OCI-LY7 (cell line): ENCODE results near the gene RBM44. TPM values are rescaled to one million over a fixed set of nuclear protein-coding genes. Genes with fewer than 3 reads are reported as not detected.
"Not testable (repeated sequence)": the region's sequence is repeated elsewhere in the genome, so short reads cannot be mapped to it uniquely, and the experiment has no call there.

ENCODE experiments used
- BruUV-seq: library from RNA; stranded (reverse); fragments of 400-500 nt; replicated peaks from 2 replicates; lab custom pipeline; 2021; lab: Mats Ljungman, UMichigan
- CTCF ChIA-PET: fragments of 300-600 bp; sonication (Branson Sonifier 250); formaldehyde crosslinking; loops from one replicate; lab custom pipeline; 2022; ENCODE audit warnings: antibody characterized with exemption; ENCODE audit not compliant: unreplicated experiment; lab: Charles Lee
- POLR2A ChIA-PET: fragments of 300-600 bp; sonication (Branson Sonifier 250); formaldehyde crosslinking; loops from one replicate; lab custom pipeline; 2022; ENCODE audit warnings: antibody characterized with exemption; lab: Charles Lee
- DNase-seq: peaks from one replicate; pipeline ENCODE4 v3.0.0-alpha.2; 2015; ENCODE audit warnings: low spot score
- H2AFZ ChIP-seq: fragments of 200-600 bp; sonication (generic), shearing (Covaris generic); 2 replicates; pipeline ENCODE4 v1.6.1; 2014; ENCODE audit warnings: mild to moderate bottlenecking, antibody characterized with exemption, low read length, moderate library complexity
- H3K27ac ChIP-seq: fragments of 200-600 bp; sonication (generic); 2 replicates; pipeline ENCODE4 v1.5.1; 2014; ENCODE audit warnings: mixed run types, low read depth, mild to moderate bottlenecking, moderate library complexity, low read length, inconsistent platforms; ENCODE audit not compliant: poor library complexity, severe bottlenecking
- H3K36me3 ChIP-seq: fragments of 200-600 bp; sonication (generic); 2 replicates; pipeline ENCODE4 v1.6.1; 2014; ENCODE audit warnings: mild to moderate bottlenecking, antibody characterized with exemption, low read length, moderate library complexity, mixed read lengths; ENCODE audit not compliant: insufficient read depth
- H3K4me1 ChIP-seq: fragments of 200-600 bp; sonication (generic); 2 replicates; pipeline ENCODE4 v1.5.1; 2014; ENCODE audit warnings: mild to moderate bottlenecking, low read length; ENCODE audit not compliant: insufficient read depth, poor library complexity, severe bottlenecking
- H3K4me2 ChIP-seq: fragments of 200-600 bp; sonication (generic); 2 replicates; pipeline ENCODE4 v1.6.1; 2014; ENCODE audit warnings: mild to moderate bottlenecking, low read length
- H3K4me3 ChIP-seq: fragments of 200-600 bp; sonication (generic); 2 replicates; pipeline ENCODE4 v1.5.1; 2014; ENCODE audit warnings: mild to moderate bottlenecking, low read depth, low read length; ENCODE audit not compliant: poor library complexity, severe bottlenecking
- H3K79me2 ChIP-seq: fragments of 200-600 bp; sonication (generic); 2 replicates; pipeline ENCODE4 v1.6.1; 2016; ENCODE audit warnings: low read depth, mild to moderate bottlenecking, low read length, moderate library complexity, mixed read lengths; ENCODE audit not compliant: insufficient read depth
- H3K9me2 ChIP-seq: fragments of 200-600 bp; sonication (generic); 2 replicates; pipeline ENCODE4 v1.6.1; 2016; ENCODE audit warnings: mild to moderate bottlenecking, low read length, mixed read lengths; ENCODE audit not compliant: insufficient read depth
- H3K9me3 ChIP-seq: fragments of 200-600 bp; sonication (generic); 2 replicates; pipeline ENCODE4 v1.6.1; 2014; ENCODE audit warnings: mild to moderate bottlenecking, mixed run types, low read length, mixed read lengths
- H4K20me1 ChIP-seq: fragments of 200-600 bp; sonication (generic); 2 replicates; pipeline ENCODE4 v1.6.1; 2014; ENCODE audit warnings: mild to moderate bottlenecking, antibody characterized with exemption, low read length, moderate library complexity, mixed read lengths; ENCODE audit not compliant: insufficient read depth
- CTCF ChIP-seq: fragments of 200-600 bp; sonication (generic); conservative IDR thresholded peaks from 2 replicates; pipeline ENCODE4 v1.5.1; 2014; ENCODE audit warnings: mild to moderate bottlenecking, antibody characterized with exemption, low read length, moderate library complexity, mixed read lengths
- EZH2phosphoT487 ChIP-seq: fragments of 200-600 bp; sonication (generic); IDR thresholded peaks from 2 replicates; pipeline ENCODE4 v1.6.1; 2018; ENCODE audit warnings: low read depth, borderline replicate concordance, mild to moderate bottlenecking, mixed run types, antibody characterized with exemption, low read length, moderate library complexity, mixed read lengths
- intact Hi-C: fragments of 100-400 bp; cut with micrococcal nuclease; formaldehyde crosslinking; loops from one replicate; pipeline ENCODE4 v1.10.0; 2022; ENCODE audit not compliant: unreplicated experiment
- total RNA-seq, 2 experiments: library from RNA; depleted of rRNA in 1 of 2; stranded (reverse); fragments of >200 nt in 1 of 2; shearing (Covaris generic) in 1 of 2; gene quantifications; 2 replicates each; pipeline ENCODE4 v1.2.3, GENCODE V29; 2014 to 2022

The RBM44 gene
- total RNA-seq, 2 experiments from 2014 or later = 0.72 to 1.2 TPM

- Histone ChIP-seq H3K36me3 (no peaks in the 10 kb centered on the region), H3K9me2 (no peaks in the 10 kb centered on the region), H2AFZ (no peak overlapping the region), H3K4me1 (no peaks in the 10 kb centered on the region), H3K79me2 (no peaks in the 10 kb centered on the region), H3K4me3 (no peak overlapping the region), H3K9me3 (no peaks in the 10 kb centered on the region), H4K20me1 (no peaks in the 10 kb centered on the region), H3K27ac (no peak overlapping the region), H3K4me2 (no peak overlapping the region)
- intact Hi-C loops = loop anchor here (2.0 kb wide), 1 partner anchor 321 kb away; no protein-coding TSS in a partner anchor
- ChIA-PET POLR2A (interaction anchor here (0.7 kb wide), 1 partner anchor 139 kb away, joined by 3 read pairs; no protein-coding TSS in a partner anchor), CTCF (no interaction called here)
- TF ChIP-seq EZH2phosphoT487 (no peak), CTCF (no peak)
- DNase-seq = no peak
- no TSS peak for BruUV-seq
Observed at GRCh38 chr2:237833546-237833945, 35.0 kb downstream of the RBM44 start.

GRCh38 chr2:237835372-237835771 is 36.8 kb downstream of the RBM44 start:
- Histone ChIP-seq H2AFZ (no peak overlapping the region), H3K4me2 (no peak overlapping the region), H3K4me1 (no peaks in the 10 kb centered on the region), H3K27ac (no peak overlapping the region), H4K20me1 (no peaks in the 10 kb centered on the region), H3K9me3 (no peaks in the 10 kb centered on the region), H3K9me2 (no peaks in the 10 kb centered on the region), H3K36me3 (no peaks in the 10 kb centered on the region), H3K79me2 (no peaks in the 10 kb centered on the region), H3K4me3 (no peak overlapping the region)
- no TSS peak for BruUV-seq
- ChIA-PET CTCF (no interaction called here), POLR2A (interaction anchor here (0.7 kb wide), 1 partner anchor 816 kb away, joined by 4 read pairs; no protein-coding TSS in a partner anchor)
- intact Hi-C loops = no loop called here
- TF ChIP-seq EZH2phosphoT487 (no peak), CTCF (no peak)
- no peak for DNase-seq

- Histone ChIP-seq H3K27ac (no peak overlapping the region), H3K79me2 (no peaks in the 10 kb centered on the region), H3K4me2 (no peak overlapping the region), H3K36me3 (no peaks in the 10 kb centered on the region), H3K4me3 (no peak overlapping the region), H2AFZ (no peak overlapping the region), H3K9me2 (no peaks in the 10 kb centered on the region), H3K9me3 (no peaks in the 10 kb centered on the region), H3K4me1 (no peaks in the 10 kb centered on the region), H4K20me1 (no peaks in the 10 kb centered on the region)
- no peak for DNase-seq
- ChIA-PET CTCF (no interaction called here), POLR2A (no interaction called here)
- intact Hi-C loops = no loop called here
- no peak for TF ChIP-seq EZH2phosphoT487
- no peak for TF ChIP-seq CTCF
- no TSS peak for BruUV-seq
Observed at GRCh38 chr2:237841051-237841450, 42.5 kb downstream of the RBM44 start.

- H3K9me3 ChIP-seq, POLR2A ChIA-PET, H3K4me2 ChIP-seq, DNase-seq, H4K20me1 ChIP-seq, H3K4me3 ChIP-seq, BruUV-seq, H3K27ac ChIP-seq, H3K36me3 ChIP-seq, H3K9me2 ChIP-seq, intact Hi-C loops, H3K4me1 ChIP-seq, CTCF ChIA-PET, H2AFZ ChIP-seq, H3K79me2 ChIP-seq: not testable (repeated sequence)
Observed at GRCh38 chr2:237848940-237849339, 50.4 kb downstream of the RBM44 start.
